Measurements from ENCODE around the gene MPP1. TPM values are rescaled to one million over a fixed set of nuclear protein-coding genes. Genes with fewer than 3 reads are reported as not detected.

The MPP1 gene
- total RNA-seq, 4 donors from 2014 or later = 3.7 to 21.2 (median 13.2) TPM

DNA sequence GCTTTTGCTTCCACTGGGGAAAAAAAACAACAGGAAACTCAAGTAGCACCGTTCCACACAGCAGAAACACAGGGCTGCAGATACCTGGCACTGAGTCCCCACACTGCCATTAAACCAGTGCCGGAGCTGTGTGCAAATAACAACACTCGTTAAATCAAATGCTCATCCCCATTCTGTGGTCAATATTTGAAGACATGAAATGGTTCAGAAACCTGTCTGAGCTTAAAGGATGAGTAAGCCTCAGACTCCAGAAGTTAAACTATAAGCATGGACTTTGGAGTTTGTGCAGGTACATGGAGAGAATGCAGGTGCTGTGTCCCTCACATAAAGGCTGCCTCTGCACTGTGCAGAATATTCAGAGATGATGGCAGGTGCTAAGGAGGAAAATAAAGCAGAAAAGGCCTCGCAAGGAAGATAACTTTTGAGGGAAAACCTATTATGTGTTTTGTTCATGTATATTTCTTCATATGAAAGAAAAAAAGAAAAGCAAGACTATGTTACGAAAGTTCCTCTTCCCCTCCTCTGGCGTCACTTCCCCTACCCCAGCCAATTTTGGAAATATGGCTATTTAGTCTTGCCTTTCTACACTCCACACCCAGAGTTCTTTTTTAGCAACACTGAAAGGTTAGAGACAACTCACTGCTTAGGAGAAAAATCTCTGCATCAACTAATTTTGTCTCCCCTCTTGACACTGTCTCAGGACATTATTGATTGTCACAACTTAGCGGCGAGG, 4.6 kb downstream of the MPP1 start:
- H3K4me1 ChIP-seq = peaks cover 4 to 36% (median 6%) of the 10 kb centered on the region in 3 donors
- WGBS, 2 donors = 63 to 83% methylated on average over 4 to 7 of the region's 8 CpGs
- no peaks in the 10 kb centered on the region for H3K27me3 ChIP-seq
- no peak overlapping the region for H3K4me3 ChIP-seq
- intact Hi-C loops (cut with DNase I) = no loop called here
- no peaks in the 10 kb centered on the region for H3K36me3 ChIP-seq
- H3K27ac ChIP-seq = peak overlapping the region in 1 of 4 donors; percentile 59
- no peak for DNase-seq
- no peaks in the 10 kb centered on the region for H3K9me3 ChIP-seq
- TF ChIP-seq CTCF (IDR thresholded peaks at IDR 0.05) (no peak), POLR2A (IDR thresholded peaks at IDR 0.05) (no peak)

DNA sequence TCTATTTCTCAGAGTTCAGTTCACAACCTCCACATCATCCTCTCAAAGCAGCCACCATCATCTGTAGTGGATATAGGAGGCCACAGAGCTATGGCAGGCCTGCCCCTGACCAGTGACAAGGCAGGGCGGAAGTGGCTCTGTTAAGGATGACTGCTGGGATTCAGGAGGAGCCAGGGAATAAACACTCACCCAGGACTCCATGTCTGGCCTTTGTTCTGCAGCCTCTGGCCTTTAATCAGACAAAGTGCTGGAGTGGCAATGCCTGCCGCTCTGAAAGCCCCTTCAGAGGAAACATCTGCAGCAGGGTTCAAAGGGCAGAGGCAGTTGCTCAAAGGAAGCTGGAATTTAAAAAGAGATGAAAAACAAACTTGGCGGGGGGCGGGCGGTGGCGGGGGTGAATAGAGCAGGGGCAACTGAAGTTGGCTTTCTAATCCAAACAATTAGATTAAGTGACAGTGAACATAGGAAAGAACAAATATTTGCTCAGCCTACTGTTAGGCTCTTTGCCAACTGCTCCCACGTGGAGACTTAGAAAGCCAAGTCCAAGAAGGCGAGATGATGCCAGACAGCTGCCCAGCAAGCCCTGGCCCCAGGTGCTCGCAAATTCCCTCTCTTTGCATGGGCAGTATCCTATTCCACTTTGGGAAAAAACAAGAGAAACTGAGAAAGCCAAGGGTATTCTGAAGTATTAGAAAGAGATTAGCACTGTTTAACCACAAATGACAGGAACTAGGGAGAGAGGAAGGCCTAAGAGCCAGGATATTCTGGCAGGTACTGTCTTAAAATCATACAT, 5.5 kb downstream of the MPP1 start:
- no peaks in the 10 kb centered on the region for H3K36me3 ChIP-seq
- DNase-seq = no peak
- peaks cover 4 to 36% (median 6%) of the 10 kb centered on the region in 3 donors for H3K4me1 ChIP-seq
- WGBS, 2 donors = 25 to 56% methylated on average over 6 to 8 of the region's 9 CpGs
- intact Hi-C loops (cut with DNase I) = no loop called here
- no peaks in the 10 kb centered on the region for H3K27me3 ChIP-seq
- peak overlapping the region in 3 of 4 donors; percentile 22 to 67 (median 59) for H3K27ac ChIP-seq
- no peaks in the 10 kb centered on the region for H3K9me3 ChIP-seq
- TF ChIP-seq POLR2A (IDR thresholded peaks at IDR 0.05) (no peak), CTCF (IDR thresholded peaks at IDR 0.05) (no peak)
- no peak overlapping the region for H3K4me3 ChIP-seq

DNA sequence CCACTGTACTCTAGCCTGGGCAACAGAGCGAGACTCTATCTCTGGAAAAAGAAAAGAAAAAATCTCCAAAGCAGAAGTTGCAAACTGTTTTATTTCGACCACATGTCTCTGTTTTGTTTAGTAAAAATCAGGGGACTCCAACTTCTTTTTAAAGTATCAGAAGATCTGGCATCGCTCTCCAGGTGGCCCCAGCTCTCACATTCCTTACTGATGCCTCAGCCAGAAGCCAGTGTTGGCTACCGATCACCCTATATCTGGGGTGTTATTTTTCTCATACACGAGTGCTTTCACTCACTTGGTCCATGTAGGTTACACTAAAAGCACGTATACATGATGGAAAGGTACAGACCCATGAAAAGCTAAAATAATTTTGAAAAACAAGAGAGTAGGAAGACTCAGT, 8.3 kb downstream of the MPP1 start:
- DNase-seq = no peak
- WGBS, 2 donors = 73 to 76% methylated on average over 4 to 6 of the region's 6 CpGs
- Histone ChIP-seq H3K4me3 (no peak overlapping the region), H3K4me1 (peaks cover 4 to 23% (median 6%) of the 10 kb centered on the region in 3 donors), H3K27ac (no peak overlapping the region), H3K9me3 (no peaks in the 10 kb centered on the region), H3K36me3 (no peaks in the 10 kb centered on the region), H3K27me3 (no peaks in the 10 kb centered on the region)
- TF ChIP-seq POLR2A (IDR thresholded peaks at IDR 0.05) = no peak
- no peak for TF ChIP-seq CTCF (IDR thresholded peaks at IDR 0.05)
- intact Hi-C loops (cut with DNase I) = no loop called here

- intact Hi-C loops (cut with DNase I) = no loop called here
- Histone ChIP-seq H3K9me3 (no peaks in the 10 kb centered on the region), H3K4me1 (peaks cover 4 to 13% (median 6%) of the 10 kb centered on the region in 3 donors), H3K27ac (no peak overlapping the region), H3K4me3 (no peak overlapping the region), H3K27me3 (no peaks in the 10 kb centered on the region), H3K36me3 (no peaks in the 10 kb centered on the region)
- WGBS, 2 donors = 50 to 83% methylated on average over 1 to 2 of the region's 2 CpGs
- TF ChIP-seq CTCF (IDR thresholded peaks at IDR 0.05) (no peak), POLR2A (IDR thresholded peaks at IDR 0.05) (no peak)
- no peak for DNase-seq
These were observed 10.3 kb downstream of the MPP1 start for GRCh38 chrX:154795016-154795415.

Measured in esophagus squamous epithelium (tissue), 5 donors.